ENCODE data around the gene KLHL21.
A peak's percentile ranks its signal among the peaks of the same experiment; 100 is the strongest.
"Not testable (repeated sequence)": the region's sequence is repeated elsewhere in the genome, so short reads cannot be mapped to it uniquely, and the experiment has no call there.

The KLHL21 gene

GRCh38 chr1:6624710-6625583 lies 22.3 kb upstream of the KLHL21 start, which contains the start of gene THAP3:
Gene THAP3 (plus strand): TSS chr1:6624868. CDS start chr1:6625219, 351 bp downstream.
- DNase-seq = peak; percentile 53 to 88

- DNase-seq = no peak
Measured at GRCh38 chr1:6623269-6623965, 20.7 kb upstream of the KLHL21 start.

- DNase-seq = no peak
Measured at GRCh38 chr1:6622396-6623152, 19.9 kb upstream of the KLHL21 start.

- DNase-seq = no peak
Measured at GRCh38 chr1:6621429-6622391, 19.0 kb upstream of the KLHL21 start.

GRCh38 chr1:6619045-6619444 lies 16.4 kb upstream of the KLHL21 start:
- DNase-seq = no peak

- DNase-seq = no peak
Measured at GRCh38 chr1:6614929-6615785, 12.5 kb upstream of the KLHL21 start.

- DNase-seq = peak in 1 of 2 experiments; percentile 39
Measured at GRCh38 chr1:6614019-6614928, 11.6 kb upstream of the KLHL21 start.

- DNase-seq = peak; percentile 99 to 100
Measured at GRCh38 chr1:6613361-6614018, 10.8 kb upstream of the KLHL21 start, which contains the start of gene PHF13. Gene PHF13 (plus strand): TSS chr1:6613731. CDS start chr1:6614067, 336 bp downstream.

- peak; percentile 60 to 66 for DNase-seq
Measured at GRCh38 chr1:6612641-6613360, 10.1 kb upstream of the KLHL21 start.

- no peak for DNase-seq
Measured at GRCh38 chr1:6603915-6604558, 1.4 kb upstream of the KLHL21 start.

- DNase-seq = no peak
Measured at GRCh38 chr1:6603238-6603914, 707 bp upstream of the KLHL21 start.

- DNase-seq = no peak
Measured at GRCh38 chr1:6601923-6602668, 573 bp downstream of the KLHL21 start.

- DNase-seq = peak; percentile 44 to 53
Measured at GRCh38 chr1:6601049-6601922, 1.4 kb downstream of the KLHL21 start.

- no peak for DNase-seq
Measured at GRCh38 chr1:6600410-6601048, 2.1 kb downstream of the KLHL21 start.

GRCh38 chr1:6599991-6600390 lies 2.7 kb downstream of the KLHL21 start:
- DNase-seq = not testable (repeated sequence)
